Coronary artery (tissue), 2 donors: ENCODE measurements around the gene MCTP2.

Experiments
- DNase-seq: peaks from one replicate; pipeline ENCODE4 v3.0.0-alpha.2; 2017; ENCODE audit warnings: low spot score
- H3K27ac ChIP-seq, 2 donors: fragments of 200-600 bp; sonication (generic); one replicate each; pipeline ENCODE4 v1.5.1; 2016 to 2019
- H3K4me3 ChIP-seq: fragments of 200-600 bp; sonication (generic); 2 replicates; pipeline ENCODE4 v1.5.1; 2016; ENCODE audit warnings: mild to moderate bottlenecking, moderate library complexity
- CTCF ChIP-seq: fragments of 200-600 bp; sonication (generic); IDR thresholded peaks from one replicate; pipeline ENCODE4 v1.5.1; 2019; ENCODE audit warnings: antibody characterized with exemption

The MCTP2 gene, protein sequence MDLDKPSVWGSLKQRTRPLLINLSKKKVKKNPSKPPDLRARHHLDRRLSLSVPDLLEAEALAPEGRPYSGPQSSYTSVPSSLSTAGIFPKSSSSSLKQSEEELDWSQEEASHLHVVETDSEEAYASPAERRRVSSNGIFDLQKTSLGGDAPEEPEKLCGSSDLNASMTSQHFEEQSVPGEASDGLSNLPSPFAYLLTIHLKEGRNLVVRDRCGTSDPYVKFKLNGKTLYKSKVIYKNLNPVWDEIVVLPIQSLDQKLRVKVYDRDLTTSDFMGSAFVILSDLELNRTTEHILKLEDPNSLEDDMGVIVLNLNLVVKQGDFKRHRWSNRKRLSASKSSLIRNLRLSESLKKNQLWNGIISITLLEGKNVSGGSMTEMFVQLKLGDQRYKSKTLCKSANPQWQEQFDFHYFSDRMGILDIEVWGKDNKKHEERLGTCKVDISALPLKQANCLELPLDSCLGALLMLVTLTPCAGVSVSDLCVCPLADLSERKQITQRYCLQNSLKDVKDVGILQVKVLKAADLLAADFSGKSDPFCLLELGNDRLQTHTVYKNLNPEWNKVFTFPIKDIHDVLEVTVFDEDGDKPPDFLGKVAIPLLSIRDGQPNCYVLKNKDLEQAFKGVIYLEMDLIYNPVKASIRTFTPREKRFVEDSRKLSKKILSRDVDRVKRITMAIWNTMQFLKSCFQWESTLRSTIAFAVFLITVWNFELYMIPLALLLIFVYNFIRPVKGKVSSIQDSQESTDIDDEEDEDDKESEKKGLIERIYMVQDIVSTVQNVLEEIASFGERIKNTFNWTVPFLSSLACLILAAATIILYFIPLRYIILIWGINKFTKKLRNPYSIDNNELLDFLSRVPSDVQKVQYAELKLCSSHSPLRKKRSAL

DNA sequence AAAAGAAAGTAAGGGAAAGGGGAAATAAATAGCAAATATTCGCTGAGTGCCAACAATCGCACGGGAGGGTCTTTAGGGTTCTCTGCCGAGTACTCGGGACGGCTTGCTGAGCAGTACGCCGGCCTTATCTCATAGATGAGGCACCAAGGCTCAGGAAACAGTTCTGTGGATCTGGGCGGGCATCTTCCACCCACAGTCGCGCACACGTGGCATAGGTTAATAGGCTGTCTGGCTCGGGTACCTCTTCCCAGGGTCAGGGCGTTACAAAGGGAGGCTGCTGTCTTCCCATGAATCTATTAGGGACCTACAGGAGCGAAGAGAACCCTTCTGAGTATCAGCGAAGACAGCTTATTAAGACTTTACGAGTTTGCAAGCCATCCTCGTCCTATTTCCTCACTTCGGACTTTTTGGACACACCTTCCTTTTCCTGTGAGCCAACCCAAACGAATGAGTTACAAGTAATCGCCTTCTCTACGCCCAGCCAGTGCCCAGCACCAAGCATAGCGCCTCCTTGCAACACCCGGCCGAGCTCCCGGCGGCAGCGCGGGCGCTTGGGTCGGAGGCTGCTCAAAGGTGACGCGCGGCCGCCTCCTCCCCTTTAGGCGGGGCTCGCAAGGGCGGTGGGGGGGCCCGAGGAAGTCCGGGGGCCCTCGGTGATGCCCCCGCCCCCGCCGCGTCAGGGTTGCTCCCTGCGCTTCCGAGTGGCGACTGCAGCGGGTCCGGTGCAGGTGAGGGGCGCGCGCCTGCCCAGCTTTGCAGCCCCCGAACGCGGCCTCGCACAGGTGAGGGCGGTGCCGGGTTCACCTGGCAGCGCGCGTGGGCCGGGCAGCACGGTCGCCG is at the start of gene MCTP2:
TSS of gene MCTP2 (plus strand) at position 679 of the 840 bp plus-strand sequence. CDS start 66,705 bp downstream, outside the sequence.
- peak within 1 kb of the TSS in 1 of 2 donors; percentile 55 for H3K27ac ChIP-seq
- no peak for TF ChIP-seq CTCF
- peak within 1 kb of the TSS; percentile 80 for H3K4me3 ChIP-seq
- DNase-seq = peak; percentile 78

- TF ChIP-seq CTCF = no peak
- DNase-seq = no peak
- Histone ChIP-seq H3K27ac (no peak overlapping the region), H3K4me3 (no peak overlapping the region)
Observed at GRCh38 chr15:94182883-94183282, 48.5 kb upstream of the MCTP2 start.

DNA sequence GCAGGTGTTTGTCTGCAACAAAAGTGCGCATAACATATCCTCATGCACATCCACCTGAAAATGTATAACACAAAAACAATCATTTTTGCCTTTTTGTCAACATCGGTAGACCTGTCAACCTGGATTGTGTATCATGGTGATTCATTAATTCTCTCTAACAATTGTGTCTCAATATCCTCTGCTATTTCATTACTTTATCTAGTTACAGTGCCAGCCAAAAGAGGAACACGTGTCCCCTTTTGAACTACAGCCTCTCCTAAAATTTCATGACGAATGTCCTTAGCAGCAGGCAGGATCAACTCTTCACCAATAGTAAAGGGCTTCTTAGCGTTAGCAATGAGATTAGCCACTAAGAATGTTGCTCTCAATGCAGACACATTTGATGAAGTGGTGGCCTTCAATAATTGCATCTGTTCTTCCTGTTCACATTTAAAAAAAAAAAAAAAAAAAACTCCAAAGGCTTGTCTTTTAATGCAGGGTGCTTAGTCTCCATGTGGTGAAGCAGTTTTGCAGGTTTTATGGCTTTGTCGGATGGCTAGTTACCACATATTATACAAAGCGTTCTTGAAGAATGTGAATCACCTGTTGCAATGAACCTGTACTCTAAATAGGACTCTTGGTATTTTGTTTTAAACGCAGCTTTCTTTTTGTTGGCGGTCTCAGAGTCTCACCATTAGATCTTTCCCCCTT is 45.7 kb upstream of the MCTP2 start:
- no peak overlapping the region for H3K27ac ChIP-seq
- H3K4me3 ChIP-seq = no peak overlapping the region
- no peak for TF ChIP-seq CTCF
- DNase-seq = no peak

- no peak for DNase-seq
- no peak overlapping the region for H3K27ac ChIP-seq
- no peak overlapping the region for H3K4me3 ChIP-seq
- TF ChIP-seq CTCF = no peak
Observed at GRCh38 chr15:94186770-94187331, 44.5 kb upstream of the MCTP2 start.

- no peak for DNase-seq
- TF ChIP-seq CTCF = no peak
- H3K27ac ChIP-seq = no peak overlapping the region
- no peak overlapping the region for H3K4me3 ChIP-seq
Observed at GRCh38 chr15:94193906-94194305, 37.5 kb upstream of the MCTP2 start.

DNA sequence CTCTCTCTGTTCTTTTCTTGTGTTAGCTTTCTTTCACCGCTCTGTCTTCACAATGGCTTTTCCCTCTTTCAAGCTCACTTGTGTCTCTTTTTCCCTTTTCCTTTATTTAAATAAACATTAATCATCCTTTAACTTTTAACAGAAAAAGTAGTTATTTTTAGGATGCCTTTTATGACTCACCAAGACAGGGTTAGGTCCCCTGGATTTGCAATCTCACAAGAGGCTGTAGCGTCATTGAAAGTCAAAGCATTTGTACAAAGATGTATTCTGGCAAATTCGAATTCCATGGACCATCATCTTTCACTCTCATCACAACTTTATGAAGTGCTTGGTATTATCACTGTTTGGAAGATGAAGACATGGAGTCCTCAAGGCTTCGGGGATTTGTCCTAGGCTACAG is 34.8 kb upstream of the MCTP2 start:
- no peak overlapping the region for H3K27ac ChIP-seq
- TF ChIP-seq CTCF = no peak
- DNase-seq = no peak

More for the DNA sequence above, 34.8 kb upstream of the MCTP2 start:
- H3K4me3 ChIP-seq = no peak overlapping the region
